ENCODE measurements around the gene CSNK1A1. TPM values are rescaled to one million over a fixed set of nuclear protein-coding genes. Genes with fewer than 3 reads are reported as not detected.

Gene CSNK1A1
- total RNA-seq, 2 donors from 2014 or later, result 198 to 214 TPM

DNA sequence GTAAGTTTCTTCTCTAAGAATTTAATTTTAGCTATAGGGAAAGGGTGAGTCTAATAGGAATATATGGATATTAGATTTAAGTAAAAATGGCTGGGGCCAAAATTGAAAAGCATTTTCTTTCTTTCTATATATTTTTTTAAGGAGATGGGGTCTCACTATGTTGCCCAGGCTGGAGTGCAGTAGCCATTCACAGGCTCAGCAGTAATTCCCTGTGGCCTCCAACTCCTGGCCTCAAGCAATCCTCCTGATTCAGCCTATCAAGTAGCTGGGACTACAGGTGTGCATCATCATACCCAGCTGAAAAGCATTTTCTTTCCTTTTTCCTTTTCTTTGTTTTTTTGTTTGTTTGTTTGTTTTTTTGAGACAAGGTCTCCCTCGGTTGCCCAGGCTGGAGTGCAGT lies 41.1 kb downstream of the CSNK1A1 start:
- Histone ChIP-seq H3K4me1 (ENCODE audit: control insufficient read depth, insufficient read depth, low read length) (no peaks in the 10 kb centered on the region), H3K4me3 (ENCODE audit: low read length) (no peak overlapping the region), H3K36me3 (ENCODE audit: control insufficient read depth, insufficient read depth, low read length) (peaks cover 98% of the 10 kb centered on the region), H3K27ac (ENCODE audit: low read depth, low read length) (no peak overlapping the region), H3K27me3 (ENCODE audit: control insufficient read depth, insufficient read depth, low read length, poor library complexity, severe bottlenecking) (no peaks in the 10 kb centered on the region), H3K9ac (ENCODE audit: extremely low read depth, low read length, poor library complexity, severe bottlenecking) (no peak overlapping the region), H3K9me3 (ENCODE audit: control insufficient read depth, low read length) (no peaks in the 10 kb centered on the region)
- Mint-ChIP-seq H3K36me3 (ENCODE audit: low read depth) (peaks cover 74% of the 10 kb centered on the region), H3K4me1 (peaks cover 3% of the 10 kb centered on the region), H3K27me3 (ENCODE audit: insufficient read depth) (no peaks in the 10 kb centered on the region), H3K27ac (no peak overlapping the region), H3K4me3 (no peak overlapping the region), H3K9me3 (no peaks in the 10 kb centered on the region)
- TF ChIP-seq, protein P1, sequence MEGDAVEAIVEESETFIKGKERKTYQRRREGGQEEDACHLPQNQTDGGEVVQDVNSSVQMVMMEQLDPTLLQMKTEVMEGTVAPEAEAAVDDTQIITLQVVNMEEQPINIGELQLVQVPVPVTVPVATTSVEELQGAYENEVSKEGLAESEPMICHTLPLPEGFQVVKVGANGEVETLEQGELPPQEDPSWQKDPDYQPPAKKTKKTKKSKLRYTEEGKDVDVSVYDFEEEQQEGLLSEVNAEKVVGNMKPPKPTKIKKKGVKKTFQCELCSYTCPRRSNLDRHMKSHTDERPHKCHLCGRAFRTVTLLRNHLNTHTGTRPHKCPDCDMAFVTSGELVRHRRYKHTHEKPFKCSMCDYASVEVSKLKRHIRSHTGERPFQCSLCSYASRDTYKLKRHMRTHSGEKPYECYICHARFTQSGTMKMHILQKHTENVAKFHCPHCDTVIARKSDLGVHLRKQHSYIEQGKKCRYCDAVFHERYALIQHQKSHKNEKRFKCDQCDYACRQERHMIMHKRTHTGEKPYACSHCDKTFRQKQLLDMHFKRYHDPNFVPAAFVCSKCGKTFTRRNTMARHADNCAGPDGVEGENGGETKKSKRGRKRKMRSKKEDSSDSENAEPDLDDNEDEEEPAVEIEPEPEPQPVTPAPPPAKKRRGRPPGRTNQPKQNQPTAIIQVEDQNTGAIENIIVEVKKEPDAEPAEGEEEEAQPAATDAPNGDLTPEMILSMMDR (conservative IDR thresholded peaks at IDR 0.05), result no peak
- no peak for DNase-seq
- 89 to 100% methylated on average over 1 of the region's 1 CpG for WGBS, 2 experiments (ENCODE audit: insufficient coverage in 1 of 2, insufficient read length in 1 of 2)

DNA sequence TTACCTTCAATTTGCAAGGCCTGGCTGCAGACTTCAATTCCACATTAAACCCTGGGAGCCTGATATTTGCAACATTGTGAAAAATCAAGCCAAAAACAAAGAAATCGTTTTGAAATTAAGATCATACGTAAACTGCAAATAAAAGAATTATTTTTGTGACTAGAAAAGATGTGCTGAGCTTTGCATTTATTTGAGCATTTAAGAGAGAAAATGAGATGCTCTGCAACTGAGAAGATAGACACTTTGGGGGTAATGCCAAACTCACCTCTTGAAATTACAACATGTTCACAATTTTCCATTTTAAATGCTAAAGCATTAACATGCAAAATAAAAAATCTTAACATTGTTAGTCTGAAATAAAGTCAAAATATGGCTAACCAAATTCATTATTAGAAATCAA lies 46.6 kb downstream of the CSNK1A1 start:
- H3K4me3 Mint-ChIP-seq, result no peak overlapping the region
- DNase-seq, result no peak
- Histone ChIP-seq H3K27me3 (ENCODE audit: control insufficient read depth, insufficient read depth, low read length, poor library complexity, severe bottlenecking) (no peaks in the 10 kb centered on the region), H3K4me1 (ENCODE audit: control insufficient read depth, insufficient read depth, low read length) (no peaks in the 10 kb centered on the region), H3K27ac (ENCODE audit: low read depth, low read length) (no peak overlapping the region), H3K36me3 (ENCODE audit: control insufficient read depth, insufficient read depth, low read length) (peaks cover 92% of the 10 kb centered on the region), H3K9me3 (ENCODE audit: control insufficient read depth, low read length) (no peaks in the 10 kb centered on the region), H3K9ac (ENCODE audit: extremely low read depth, low read length, poor library complexity, severe bottlenecking) (no peak overlapping the region), H3K4me3 (ENCODE audit: low read length) (no peak overlapping the region)
- peaks cover 78% of the 10 kb centered on the region for H3K36me3 Mint-ChIP-seq (ENCODE audit: low read depth)
- 94 to 95% methylated on average over 2 of the region's 2 CpGs for WGBS, 2 experiments (ENCODE audit: insufficient coverage in 1 of 2, insufficient read length in 1 of 2)
- H3K9me3 Mint-ChIP-seq, result no peaks in the 10 kb centered on the region
- peaks cover 1% of the 10 kb centered on the region for H3K4me1 Mint-ChIP-seq
- H3K27me3 Mint-ChIP-seq (ENCODE audit: insufficient read depth), result no peaks in the 10 kb centered on the region
- no peak overlapping the region for H3K27ac Mint-ChIP-seq
- TF ChIP-seq, protein P1 (conservative IDR thresholded peaks at IDR 0.05), result no peak

- TF ChIP-seq, protein P1 (conservative IDR thresholded peaks at IDR 0.05), result no peak
- no peak for DNase-seq
- H3K27ac Mint-ChIP-seq, result no peak overlapping the region
Observed at GRCh38 chr5:149503006-149503405, 48.2 kb downstream of the CSNK1A1 start.

More at GRCh38 chr5:149503006-149503405, 48.2 kb downstream of the CSNK1A1 start:
- Histone ChIP-seq H3K4me3 (ENCODE audit: low read length) (no peak overlapping the region), H3K4me1 (ENCODE audit: control insufficient read depth, insufficient read depth, low read length) (no peaks in the 10 kb centered on the region), H3K9ac (ENCODE audit: extremely low read depth, low read length, poor library complexity, severe bottlenecking) (no peak overlapping the region), H3K36me3 (ENCODE audit: control insufficient read depth, insufficient read depth, low read length) (peaks cover 92% of the 10 kb centered on the region), H3K27me3 (ENCODE audit: control insufficient read depth, insufficient read depth, low read length, poor library complexity, severe bottlenecking) (no peaks in the 10 kb centered on the region), H3K9me3 (ENCODE audit: control insufficient read depth, low read length) (no peaks in the 10 kb centered on the region), H3K27ac (ENCODE audit: low read depth, low read length) (no peak overlapping the region)
- peaks cover 1% of the 10 kb centered on the region for H3K4me1 Mint-ChIP-seq
- H3K4me3 Mint-ChIP-seq, result no peak overlapping the region
- H3K36me3 Mint-ChIP-seq (ENCODE audit: low read depth), result peaks cover 73% of the 10 kb centered on the region
- H3K9me3 Mint-ChIP-seq, result no peaks in the 10 kb centered on the region
- no peaks in the 10 kb centered on the region for H3K27me3 Mint-ChIP-seq (ENCODE audit: insufficient read depth)
- WGBS, 2 experiments (ENCODE audit: insufficient coverage in 1 of 2, insufficient read length in 1 of 2), result 93 to 94% methylated on average over 2 of the region's 2 CpGs
